HepG2 (cell line): ENCODE measurements around the gene OR6X1. TPM values are rescaled to one million over a fixed set of nuclear protein-coding genes. Genes with fewer than 3 reads are reported as not detected.

Experiments used
- ATAC-seq: fragments of 200-7000 bp; cut with Tn5 transposase; 3 replicates; pipeline ENCODE4 v1.9.1; 2020; ENCODE audit warnings: mild to moderate bottlenecking, moderate library complexity
- BruUV-seq: library from RNA; stranded (reverse); fragments of 400-500 nt; replicated peaks from 2 replicates; lab custom pipeline; 2021; lab: Mats Ljungman, UMichigan
- CTCF ChIA-PET: fragments of 300-600 bp; formaldehyde crosslinking; extraction: SDS; loops from one replicate; lab custom pipeline; 2021; ENCODE audit warnings: low total read pairs, inconsistent platforms, low intra/inter-chr PET ratio; lab: Yijun Ruan, JAX
- POLR2A ChIA-PET: fragments of 350-600 bp; sonication (Branson Sonifier 250); formaldehyde crosslinking; loops from one replicate; lab custom pipeline; 2020; ENCODE audit warnings: antibody characterized with exemption, inconsistent platforms; lab: Yijun Ruan, JAX
- DNase-seq: peaks from one replicate; pipeline ENCODE4 v3.0.0-alpha.2; 2015; ENCODE audit warnings: low spot score
- FAIRE-seq: peaks from 3 replicates; lab custom pipeline; 2011; peaks lifted over from hg19 to GRCh38; lab: Jason Lieb, UNC
- H2AFZ ChIP-seq: one replicate; pipeline ENCODE4 v1.6.1; 2011; ENCODE audit warnings: low read length, inconsistent platforms
- H3K27ac ChIP-seq: fragments of 300-600 bp; 3 replicates; pipeline ENCODE4 v1.8.0; 2011; ENCODE audit warnings: mixed run types, mild to moderate bottlenecking, mixed read lengths, low read length, inconsistent platforms; ENCODE audit not compliant: insufficient read depth; ENCODE audit errors: extremely low read length
- H3K27me3 ChIP-seq, 2 experiments: fragments of 200-600 bp in 1 of 2; 2 replicates in 1 of 2; 3 replicates in 1 of 2; pipeline versions ENCODE4 v1.6.0 to v1.8.0; 2011; ENCODE audit warnings: low read length in 2 of 2, mild to moderate bottlenecking in 2 of 2, moderate library complexity in 2 of 2, inconsistent platforms in 1 of 2; ENCODE audit not compliant: insufficient read depth in 2 of 2, control insufficient read depth in 1 of 2
- H3K36me3 ChIP-seq, 2 experiments: fragments of 200-600 bp in 1 of 2; replicated peaks in 1 of 2; 2 replicates in 1 of 2; 3 replicates in 1 of 2; pipeline versions ENCODE4 v1.5.1 to v1.8.0; 2011; ENCODE audit warnings: low read length in 2 of 2, inconsistent platforms in 1 of 2; ENCODE audit not compliant: insufficient read depth in 2 of 2, control insufficient read depth in 1 of 2
- H3K4me1 ChIP-seq: 2 replicates; pipeline ENCODE4 v1.5.1; 2012; ENCODE audit warnings: low read length, inconsistent platforms; ENCODE audit not compliant: insufficient read depth
- H3K4me2 ChIP-seq: 2 replicates; pipeline ENCODE4 v1.6.0; 2011; ENCODE audit warnings: low read depth, low read length, inconsistent platforms
- H3K4me3 ChIP-seq, 3 experiments: fragments of 200-600 bp in 1 of 3; sonication (generic), shearing (Covaris generic) in 1 of 3; replicated peaks in 1 of 3; 2 replicates each; pipeline ENCODE4 v1.5.1; 2011 to 2016; ENCODE audit warnings: low read length in 3 of 3, inconsistent platforms in 2 of 3, low read depth in 2 of 3, mild to moderate bottlenecking in 2 of 3, control low read depth in 1 of 3, mixed read lengths in 1 of 3; ENCODE audit not compliant: insufficient read depth in 1 of 3
- H3K79me2 ChIP-seq: one replicate; pipeline ENCODE4 v1.6.1; 2011; ENCODE audit warnings: low read length, inconsistent platforms; ENCODE audit not compliant: insufficient read depth
- H3K9ac ChIP-seq: 2 replicates; pipeline ENCODE4 v1.6.0; 2011; ENCODE audit warnings: mild to moderate bottlenecking, low read depth, low read length, inconsistent platforms; ENCODE audit not compliant: insufficient read depth
- H3K9me3 ChIP-seq: 2 replicates; pipeline ENCODE4 v1.5.1; 2012; ENCODE audit warnings: mild to moderate bottlenecking, low read length
- H4K20me1 ChIP-seq: 2 replicates; pipeline ENCODE4 v1.6.0; 2011; ENCODE audit warnings: inconsistent platforms, mild to moderate bottlenecking, low read length, moderate library complexity; ENCODE audit not compliant: insufficient read depth
- BRD4 ChIP-seq: sonication (generic); formaldehyde crosslinking; IDR thresholded peaks from 2 replicates; pipeline ENCODE4 v1.4.0; 2020; ENCODE audit warnings: missing genetic modification reagents
- NRL ChIP-seq: sonication (generic); formaldehyde crosslinking; IDR thresholded peaks from 2 replicates; pipeline ENCODE4 v1.5.0; 2020; ENCODE audit warnings: missing genetic modification reagents, mild to moderate bottlenecking, moderate library complexity, borderline replicate concordance
- RAD21 ChIP-seq: fragments of 450-650 bp; formaldehyde crosslinking; IDR thresholded peaks from 2 replicates; pipeline ENCODE4 v1.5.0; 2020; ENCODE audit warnings: mild to moderate bottlenecking
- SNAI1 ChIP-seq: sonication (generic); formaldehyde crosslinking; IDR thresholded peaks from 2 replicates; pipeline ENCODE4 v1.5.0; 2020; ENCODE audit warnings: mild to moderate bottlenecking, missing genetic modification reagents, borderline replicate concordance
- SNAPC5 ChIP-seq: sonication (generic); formaldehyde crosslinking; IDR thresholded peaks from 2 replicates; pipeline ENCODE4 v1.8.1; 2023; ENCODE audit warnings: mild to moderate bottlenecking, missing genetic modification reagents, borderline replicate concordance
- TSC22D2 ChIP-seq: sonication (generic); formaldehyde crosslinking; IDR thresholded peaks from 2 replicates; pipeline ENCODE4 v1.5.1; 2020; ENCODE audit warnings: missing genetic modification reagents, mild to moderate bottlenecking, borderline replicate concordance
- ZNF7 ChIP-seq: IDR thresholded peaks from 2 replicates; pipeline ENCODE4 v1.6.1; 2016; ENCODE audit warnings: missing biosample characterization, missing genetic modification reagents
- ZNF768 ChIP-seq: sonication (generic); formaldehyde crosslinking; IDR thresholded peaks from 2 replicates; pipeline ENCODE4 v1.4.0; 2020; ENCODE audit warnings: missing genetic modification reagents
- ZNF83 ChIP-seq: sonication (generic); formaldehyde crosslinking; IDR thresholded peaks from 2 replicates; pipeline ENCODE4 v1.4.0; 2020; ENCODE audit warnings: missing genetic modification reagents, mild to moderate bottlenecking, borderline replicate concordance
- WGBS: methylation state at CpG from one replicate; pipeline ENCODE4 v1.1.6; 2017; ENCODE audit warnings: low lambda C conversion rate; 5-methylcytosine and 5-hydroxymethylcytosine counted together
- in situ Hi-C: cut with HindIII; loops from 2 replicates; pipeline ENCODE4 v1.10.0; 2017; ENCODE audit warnings: low pct_unique_long_range_greater_than_20kb; ENCODE audit not compliant: extremely low pct_ligation_motif_present
- intact Hi-C: fragments of 100-400 bp; cut with micrococcal nuclease; formaldehyde crosslinking; loops from one replicate; pipeline ENCODE4 v1.10.0; 2022; ENCODE audit not compliant: unreplicated experiment
- polyA plus RNA-seq, 8 experiments: library from polyadenylated mRNA; depleted of rRNA in 3 of 8; stranded (reverse) in 7 of 8; unstranded in 1 of 8; fragments of >200 nt; fragmentation: Illumina TruSeq in 4 of 8; extraction: Trizol in 4 of 8; gene quantifications; 2 replicates each; pipeline versions ENCODE4 v1.2.1 to v1.2.3, GENCODE V29; 2011 to 2016; ENCODE audit warnings: low read depth in 4 of 8, missing spikeins in 1 of 8, mixed read lengths in 1 of 8; ENCODE audit not compliant: insufficient read depth in 1 of 8
- total RNA-seq, 5 experiments: library from RNA; depleted of rRNA; stranded (reverse); fragments of >200 nt; fragmentation: Illumina TruSeq; extraction: Trizol; gene quantifications; 2 replicates each; pipeline ENCODE4 v1.2.3, GENCODE V29; 2016; ENCODE audit warnings: low read depth in 1 of 5
- TF ChIP-seq, protein P1 (sequence below): sonication (generic); formaldehyde crosslinking; IDR thresholded peaks from 2 replicates; pipeline ENCODE4 v1.4.0; 2020; ENCODE audit warnings: missing genetic modification reagents

The OR6X1 gene
- total and polyA plus RNA-seq, 2 of the 13 experiments (the other 11 are each of a cell fraction or from before 2014, with no cell fraction given): not detected

- FAIRE-seq (no peak), DNase-seq (no peak), ATAC-seq (no peak)
- WGBS: 96% methylated on average over 22 of the region's 23 CpGs
- no peaks in the 10 kb centered on the region for H3K27me3 ChIP-seq
- no peak overlapping the region for H2AFZ ChIP-seq
- ChIA-PET POLR2A (no interaction called here), CTCF (no interaction called here)
- intact Hi-C loops: no loop called here
- TF ChIP-seq TSC22D2 (CRISPR knock-in tag) (no peak), BRD4 (CRISPR knock-in tag) (no peak), SNAPC5 (CRISPR knock-in tag) (no peak), SNAI1 (CRISPR knock-in tag) (no peak), ZNF83 (CRISPR knock-in tag) (no peak), ZNF7 (CRISPR knock-in tag) (no peak), NRL (CRISPR knock-in tag) (no peak), ZNF768 (CRISPR knock-in tag) (no peak), RAD21 (CRISPR knock-in tag) (no peak)
- TF ChIP-seq, protein P1, sequence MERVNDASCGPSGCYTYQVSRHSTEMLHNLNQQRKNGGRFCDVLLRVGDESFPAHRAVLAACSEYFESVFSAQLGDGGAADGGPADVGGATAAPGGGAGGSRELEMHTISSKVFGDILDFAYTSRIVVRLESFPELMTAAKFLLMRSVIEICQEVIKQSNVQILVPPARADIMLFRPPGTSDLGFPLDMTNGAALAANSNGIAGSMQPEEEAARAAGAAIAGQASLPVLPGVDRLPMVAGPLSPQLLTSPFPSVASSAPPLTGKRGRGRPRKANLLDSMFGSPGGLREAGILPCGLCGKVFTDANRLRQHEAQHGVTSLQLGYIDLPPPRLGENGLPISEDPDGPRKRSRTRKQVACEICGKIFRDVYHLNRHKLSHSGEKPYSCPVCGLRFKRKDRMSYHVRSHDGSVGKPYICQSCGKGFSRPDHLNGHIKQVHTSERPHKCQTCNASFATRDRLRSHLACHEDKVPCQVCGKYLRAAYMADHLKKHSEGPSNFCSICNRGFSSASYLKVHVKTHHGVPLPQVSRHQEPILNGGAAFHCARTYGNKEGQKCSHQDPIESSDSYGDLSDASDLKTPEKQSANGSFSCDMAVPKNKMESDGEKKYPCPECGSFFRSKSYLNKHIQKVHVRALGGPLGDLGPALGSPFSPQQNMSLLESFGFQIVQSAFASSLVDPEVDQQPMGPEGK (CRISPR knock-in tag): no peak
- no peak overlapping the region for H3K27ac ChIP-seq
- in situ Hi-C loops: no loop called here
- BruUV-seq: no TSS peak
- H3K4me2 ChIP-seq: no peak overlapping the region
- H3K4me3 ChIP-seq: no peak overlapping the region
- H3K9ac ChIP-seq: no peak overlapping the region
- H3K79me2 ChIP-seq: no peaks in the 10 kb centered on the region
- no peaks in the 10 kb centered on the region for H4K20me1 ChIP-seq
- H3K4me1 ChIP-seq: no peaks in the 10 kb centered on the region
- H3K36me3 ChIP-seq: peaks cover 19 to 61% of the 10 kb centered on the region in 2 experiments
- H3K9me3 ChIP-seq: no peaks in the 10 kb centered on the region
Observed at GRCh38 chr11:123725995-123726655, 28.2 kb downstream of the OR6X1 start.
